PFSK-1 (cell line): Measurements from ENCODE around the gene NEDD4L.

Experiments used
- POLR2AphosphoS5 ChIP-seq: IDR thresholded peaks from 2 replicates; pipeline ENCODE4 v1.6.1; 2012; ENCODE audit warnings: low read depth, mild to moderate bottlenecking, control low read depth, low read length, moderate library complexity
- REST ChIP-seq, 2 experiments: IDR thresholded peaks; 2 replicates each; pipeline versions ENCODE4 v1.6.1 to v1.8.0; 2011 to 2012; ENCODE audit warnings: low read depth in 2 of 2, low read length in 2 of 2, control low read depth in 1 of 2, inconsistent platforms in 1 of 2, mild to moderate bottlenecking in 1 of 2, moderate library complexity in 1 of 2; ENCODE audit not compliant: insufficient read depth in 1 of 2
- SIN3A ChIP-seq: IDR thresholded peaks from 2 replicates; pipeline ENCODE4 v1.6.1; 2012; ENCODE audit warnings: mild to moderate bottlenecking, low read length, moderate library complexity, borderline replicate concordance; ENCODE audit not compliant: insufficient read depth
- TAF1 ChIP-seq: IDR thresholded peaks from 2 replicates; pipeline ENCODE4 v1.6.1; 2012; ENCODE audit warnings: low read length, control low read depth, borderline replicate concordance; ENCODE audit not compliant: insufficient read depth

GRCh38 chr18:58402247-58402646 lies 358.2 kb downstream of the NEDD4L start:
- no peak for TF ChIP-seq POLR2AphosphoS5
- no peak for TF ChIP-seq TAF1
- peak in 1 of 2 experiments; percentile 61; a peak in 1 of 4 replicates for TF ChIP-seq REST (IDR thresholded peaks at IDR 0.05; ENCODE audit: insufficient read depth in 1 of 2, low read depth in 2 of 2, low read length in 2 of 2)
- TF ChIP-seq SIN3A: no peak
